ENCODE results near the gene KRTAP19-4. TPM values are rescaled to one million over a fixed set of nuclear protein-coding genes. Genes with fewer than 3 reads are reported as not detected.

Gene KRTAP19-4
- total RNA-seq, 2 experiments from 2014 or later: not detected

- H3K4me1 Mint-ChIP-seq: no peaks in the 10 kb centered on the region
- ATAC-seq (no peak), DNase-seq (no peak)
- no peak overlapping the region for H3K27ac Mint-ChIP-seq
- peaks cover 3% of the 10 kb centered on the region for H3K9me3 Mint-ChIP-seq (ENCODE audit: low read depth)
- CTCF ChIA-PET: no interaction called here
- H3K4me3 Mint-ChIP-seq: no peak overlapping the region
- H3K36me3 Mint-ChIP-seq: no peaks in the 10 kb centered on the region
- H3K27me3 Mint-ChIP-seq: no peaks in the 10 kb centered on the region
Observed at GRCh38 chr21:30463713-30464112, 33.3 kb downstream of the KRTAP19-4 start.

- Mint-ChIP-seq H3K27ac (no peak overlapping the region), H3K36me3 (no peaks in the 10 kb centered on the region), H3K9me3 (ENCODE audit: low read depth) (no peaks in the 10 kb centered on the region), H3K4me3 (no peak overlapping the region), H3K27me3 (no peaks in the 10 kb centered on the region), H3K4me1 (peaks cover 1% of the 10 kb centered on the region)
- DNase-seq (no peak), ATAC-seq (no peak)
- CTCF ChIA-PET: no interaction called here
Observed at GRCh38 chr21:30448514-30448913, 48.5 kb downstream of the KRTAP19-4 start.

- H3K27ac Mint-ChIP-seq: no peak overlapping the region
- DNase-seq (no peak), ATAC-seq (no peak)
- H3K27me3 Mint-ChIP-seq: no peaks in the 10 kb centered on the region
- H3K9me3 Mint-ChIP-seq (ENCODE audit: low read depth): no peaks in the 10 kb centered on the region
- CTCF ChIA-PET: no interaction called here
- peaks cover 1% of the 10 kb centered on the region for H3K4me1 Mint-ChIP-seq
- no peak overlapping the region for H3K4me3 Mint-ChIP-seq
- H3K36me3 Mint-ChIP-seq: no peaks in the 10 kb centered on the region
Observed at GRCh38 chr21:30447056-30447455, 49.9 kb downstream of the KRTAP19-4 start.

Other genes with a start within 250 kb of the KRTAP19-4 start
- gene KRTAP24-1, start 214.2 kb downstream of the KRTAP19-4 start, total RNA-seq: not detected
- gene KRTAP25-1, start 207.7 kb downstream of the KRTAP19-4 start, total RNA-seq: not detected
- not detected for gene KRTAP26-1, start 176.8 kb downstream of the KRTAP19-4 start, total RNA-seq
- not detected for gene KRTAP27-1, start 159.5 kb downstream of the KRTAP19-4 start, total RNA-seq
- not detected for gene KRTAP23-1, start 148.6 kb downstream of the KRTAP19-4 start, total RNA-seq
- gene KRTAP13-2, start 124.9 kb downstream of the KRTAP19-4 start, total RNA-seq: not detected
- not detected for gene KRTAP13-1, start 101.1 kb downstream of the KRTAP19-4 start, total RNA-seq
- gene KRTAP13-3, start 71.2 kb downstream of the KRTAP19-4 start, total RNA-seq: not detected
- not detected for gene KRTAP13-4, start 66.9 kb downstream of the KRTAP19-4 start, total RNA-seq
- not detected for gene KRTAP15-1, start 56.9 kb downstream of the KRTAP19-4 start, total RNA-seq
- gene KRTAP19-1, start 16.8 kb downstream of the KRTAP19-4 start, total RNA-seq: not detected
- gene KRTAP19-2, start 9.7 kb downstream of the KRTAP19-4 start, total RNA-seq: not detected
- not detected for gene KRTAP19-3, start 5.2 kb downstream of the KRTAP19-4 start, total RNA-seq
- gene KRTAP19-5, start 5.0 kb upstream of the KRTAP19-4 start, total RNA-seq: not detected
- gene KRTAP19-6, start 44.7 kb upstream of the KRTAP19-4 start, total RNA-seq: not detected
- not detected for gene KRTAP19-7, start 64.1 kb upstream of the KRTAP19-4 start, total RNA-seq
- not detected for gene KRTAP22-2, start 93.2 kb upstream of the KRTAP19-4 start, total RNA-seq
- gene KRTAP6-3, start 95.3 kb upstream of the KRTAP19-4 start, total RNA-seq: not detected
- not detected for gene KRTAP6-2, start 101.7 kb upstream of the KRTAP19-4 start, total RNA-seq
- gene KRTAP22-1, start 103.9 kb upstream of the KRTAP19-4 start, total RNA-seq: not detected
- not detected for gene KRTAP6-1, start 116.8 kb upstream of the KRTAP19-4 start, total RNA-seq
- gene KRTAP20-1, start 119.3 kb upstream of the KRTAP19-4 start, total RNA-seq: not detected
- gene KRTAP20-4, start 123.5 kb upstream of the KRTAP19-4 start, total RNA-seq: not detected
- not detected for gene KRTAP20-2, start 138.0 kb upstream of the KRTAP19-4 start, total RNA-seq
- not detected for gene KRTAP20-3, start 145.7 kb upstream of the KRTAP19-4 start, total RNA-seq
- not detected for gene KRTAP21-3, start 221.6 kb upstream of the KRTAP19-4 start, total RNA-seq